ENCODE results near the gene MAP2K6.

The MAP2K6 gene

DNA sequence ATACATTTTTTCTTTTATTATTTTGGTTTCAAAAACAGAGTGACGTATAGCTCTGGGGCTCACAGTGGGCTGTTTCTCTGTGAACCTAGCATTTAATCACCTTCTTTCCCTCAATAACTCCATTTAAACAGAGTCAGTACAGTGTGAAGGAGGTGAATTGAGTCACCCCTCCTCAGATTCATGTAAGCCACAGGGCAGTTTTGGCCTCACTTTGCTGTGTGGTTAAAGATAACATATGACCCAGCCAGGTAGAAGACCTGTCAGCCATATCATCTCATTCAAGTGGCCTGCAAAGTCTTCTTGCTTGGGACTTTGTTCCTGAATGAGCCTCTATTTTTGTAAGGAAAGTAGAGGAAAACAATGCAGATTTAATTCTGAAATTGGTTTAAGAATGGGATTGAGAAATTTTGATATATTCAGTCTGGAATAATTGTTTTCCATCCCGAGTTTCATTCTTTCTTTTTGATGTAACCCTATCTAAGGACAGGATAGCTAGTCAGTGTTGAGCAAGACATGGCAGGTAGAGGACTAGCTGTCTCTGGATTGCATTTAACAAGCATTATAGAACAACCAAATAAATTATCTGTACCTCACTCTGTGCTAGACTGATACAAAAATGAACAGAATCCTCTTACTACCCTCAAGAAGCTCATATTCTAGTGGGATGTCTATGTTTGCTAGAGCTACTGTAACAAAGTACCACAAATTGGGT lies 13.1 kb downstream of the MAP2K6 start:
- Histone ChIP-seq H3K79me2 (ENCODE audit: insufficient read depth, low read length) (no peaks in the 10 kb centered on the region), H3K4me1 (ENCODE audit: insufficient read depth, low read length) (no peaks in the 10 kb centered on the region), H3K9me3 (ENCODE audit: insufficient read depth, low read length, severe bottlenecking) (no peaks in the 10 kb centered on the region), H3K36me3 (ENCODE audit: insufficient read depth, low read length) (no peaks in the 10 kb centered on the region), H3K27ac (ENCODE audit: low read length) (no peak overlapping the region), H2AFZ (ENCODE audit: low read depth, low read length) (no peak overlapping the region), H3K9ac (ENCODE audit: low read depth, low read length) (no peak overlapping the region), H3K4me3 (ENCODE audit: low read depth in 1 of 2, low read length in 2 of 2) (no peak overlapping the region), H3K4me2 (ENCODE audit: insufficient read depth, low read length) (no peak overlapping the region), H3K27me3 (ENCODE audit: insufficient read depth, low read length, poor library complexity) (no peaks in the 10 kb centered on the region), H4K20me1 (ENCODE audit: insufficient read depth, low read length) (no peaks in the 10 kb centered on the region)
- TF ChIP-seq EZH2 (IDR thresholded peaks at IDR 0.05; ENCODE audit: borderline replicate concordance, low read depth, low read length, severe bottlenecking) = no peak
- TF ChIP-seq, protein P1, sequence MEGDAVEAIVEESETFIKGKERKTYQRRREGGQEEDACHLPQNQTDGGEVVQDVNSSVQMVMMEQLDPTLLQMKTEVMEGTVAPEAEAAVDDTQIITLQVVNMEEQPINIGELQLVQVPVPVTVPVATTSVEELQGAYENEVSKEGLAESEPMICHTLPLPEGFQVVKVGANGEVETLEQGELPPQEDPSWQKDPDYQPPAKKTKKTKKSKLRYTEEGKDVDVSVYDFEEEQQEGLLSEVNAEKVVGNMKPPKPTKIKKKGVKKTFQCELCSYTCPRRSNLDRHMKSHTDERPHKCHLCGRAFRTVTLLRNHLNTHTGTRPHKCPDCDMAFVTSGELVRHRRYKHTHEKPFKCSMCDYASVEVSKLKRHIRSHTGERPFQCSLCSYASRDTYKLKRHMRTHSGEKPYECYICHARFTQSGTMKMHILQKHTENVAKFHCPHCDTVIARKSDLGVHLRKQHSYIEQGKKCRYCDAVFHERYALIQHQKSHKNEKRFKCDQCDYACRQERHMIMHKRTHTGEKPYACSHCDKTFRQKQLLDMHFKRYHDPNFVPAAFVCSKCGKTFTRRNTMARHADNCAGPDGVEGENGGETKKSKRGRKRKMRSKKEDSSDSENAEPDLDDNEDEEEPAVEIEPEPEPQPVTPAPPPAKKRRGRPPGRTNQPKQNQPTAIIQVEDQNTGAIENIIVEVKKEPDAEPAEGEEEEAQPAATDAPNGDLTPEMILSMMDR (IDR thresholded peaks at IDR 0.05; ENCODE audit: borderline replicate concordance, extremely low read depth, low read length, poor library complexity, severe bottlenecking) = no peak
- ATAC-seq (ENCODE audit: insufficient read depth, low read depth) = no peak
- no peak for DNase-seq

DNA sequence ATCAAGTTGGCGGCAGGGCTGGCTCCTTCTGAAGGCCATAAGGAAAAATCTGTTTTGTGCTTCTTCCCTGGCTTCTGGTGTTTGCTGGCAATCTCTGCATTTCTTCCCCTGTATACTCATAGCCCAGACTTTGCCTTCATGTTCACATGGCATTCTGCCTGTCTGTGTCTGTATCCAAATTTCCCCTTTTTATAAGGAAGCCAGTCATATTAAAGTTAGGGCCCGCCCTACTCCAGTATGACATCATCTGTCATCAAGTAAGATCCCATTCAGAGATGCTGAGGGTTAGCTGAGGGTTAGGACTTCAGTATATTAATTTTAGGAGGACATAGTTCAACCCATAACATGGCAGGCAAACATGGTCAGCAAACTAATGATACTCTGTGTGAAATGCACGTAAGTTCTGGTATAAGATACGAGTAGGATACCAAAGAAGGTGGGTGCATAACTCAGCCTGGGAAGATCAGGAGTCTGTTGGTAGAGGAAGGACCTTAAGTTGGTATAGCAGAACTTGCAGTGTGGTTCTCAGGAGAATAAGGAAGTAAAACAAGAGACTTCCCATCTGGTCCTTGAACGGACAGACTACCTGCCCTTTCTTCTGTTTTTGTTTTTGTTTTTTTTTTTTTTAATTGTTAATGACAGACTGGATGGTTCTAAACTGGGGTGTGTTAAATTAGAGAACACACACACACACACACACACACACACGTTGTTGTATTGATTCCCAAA lies 13.9 kb downstream of the MAP2K6 start:
- Histone ChIP-seq H3K79me2 (ENCODE audit: insufficient read depth, low read length) (no peaks in the 10 kb centered on the region), H2AFZ (ENCODE audit: low read depth, low read length) (no peak overlapping the region), H3K27ac (ENCODE audit: low read length) (no peak overlapping the region), H3K9ac (ENCODE audit: low read depth, low read length) (no peak overlapping the region), H3K4me1 (ENCODE audit: insufficient read depth, low read length) (no peaks in the 10 kb centered on the region), H3K36me3 (ENCODE audit: insufficient read depth, low read length) (no peaks in the 10 kb centered on the region), H3K27me3 (ENCODE audit: insufficient read depth, low read length, poor library complexity) (no peaks in the 10 kb centered on the region), H4K20me1 (ENCODE audit: insufficient read depth, low read length) (no peaks in the 10 kb centered on the region), H3K4me2 (ENCODE audit: insufficient read depth, low read length) (no peak overlapping the region), H3K9me3 (ENCODE audit: insufficient read depth, low read length, severe bottlenecking) (no peaks in the 10 kb centered on the region), H3K4me3 (ENCODE audit: low read depth in 1 of 2, low read length in 2 of 2) (no peak overlapping the region)
- DNase-seq (no peak), ATAC-seq (ENCODE audit: insufficient read depth, low read depth) (no peak)
- no peak for TF ChIP-seq EZH2 (IDR thresholded peaks at IDR 0.05; ENCODE audit: borderline replicate concordance, low read depth, low read length, severe bottlenecking)
- TF ChIP-seq, protein P1 (IDR thresholded peaks at IDR 0.05; ENCODE audit: borderline replicate concordance, extremely low read depth, low read length, poor library complexity, severe bottlenecking) = no peak

DNA sequence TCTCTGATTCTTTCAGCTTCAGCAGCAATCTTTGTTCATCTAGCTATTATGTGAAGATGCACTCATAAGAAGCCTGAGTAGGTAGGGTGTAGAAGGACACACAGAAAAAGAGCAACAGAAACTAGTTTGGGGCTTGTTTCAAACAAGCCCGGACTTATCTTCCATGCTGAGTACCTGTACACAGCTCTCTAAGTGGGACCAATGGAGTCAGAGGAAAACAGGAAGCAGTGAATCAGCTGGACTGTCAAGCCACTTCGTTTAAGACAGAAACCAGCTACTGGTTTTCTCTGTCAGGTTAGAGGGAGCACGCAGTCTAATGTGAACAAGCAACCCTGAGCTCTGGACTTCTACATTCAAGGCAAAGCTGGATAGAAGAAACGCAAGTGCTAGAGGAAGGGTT lies 16.0 kb downstream of the MAP2K6 start:
- Histone ChIP-seq H3K9me3 (ENCODE audit: insufficient read depth, low read length, severe bottlenecking) (no peaks in the 10 kb centered on the region), H3K4me1 (ENCODE audit: insufficient read depth, low read length) (no peaks in the 10 kb centered on the region), H2AFZ (ENCODE audit: low read depth, low read length) (no peak overlapping the region), H3K27me3 (ENCODE audit: insufficient read depth, low read length, poor library complexity) (no peaks in the 10 kb centered on the region), H3K79me2 (ENCODE audit: insufficient read depth, low read length) (no peaks in the 10 kb centered on the region), H3K27ac (ENCODE audit: low read length) (no peak overlapping the region), H3K9ac (ENCODE audit: low read depth, low read length) (no peak overlapping the region), H3K4me3 (ENCODE audit: low read depth in 1 of 2, low read length in 2 of 2) (no peak overlapping the region), H3K36me3 (ENCODE audit: insufficient read depth, low read length) (no peaks in the 10 kb centered on the region), H3K4me2 (ENCODE audit: insufficient read depth, low read length) (no peak overlapping the region), H4K20me1 (ENCODE audit: insufficient read depth, low read length) (no peaks in the 10 kb centered on the region)
- no peak for TF ChIP-seq EZH2 (IDR thresholded peaks at IDR 0.05; ENCODE audit: borderline replicate concordance, low read depth, low read length, severe bottlenecking)
- TF ChIP-seq, protein P1 (IDR thresholded peaks at IDR 0.05; ENCODE audit: borderline replicate concordance, extremely low read depth, low read length, poor library complexity, severe bottlenecking) = no peak
- DNase-seq = no peak
- no peak for ATAC-seq (ENCODE audit: insufficient read depth, low read depth)
